Measurements from ENCODE around the gene FAM20C.

DNA sequence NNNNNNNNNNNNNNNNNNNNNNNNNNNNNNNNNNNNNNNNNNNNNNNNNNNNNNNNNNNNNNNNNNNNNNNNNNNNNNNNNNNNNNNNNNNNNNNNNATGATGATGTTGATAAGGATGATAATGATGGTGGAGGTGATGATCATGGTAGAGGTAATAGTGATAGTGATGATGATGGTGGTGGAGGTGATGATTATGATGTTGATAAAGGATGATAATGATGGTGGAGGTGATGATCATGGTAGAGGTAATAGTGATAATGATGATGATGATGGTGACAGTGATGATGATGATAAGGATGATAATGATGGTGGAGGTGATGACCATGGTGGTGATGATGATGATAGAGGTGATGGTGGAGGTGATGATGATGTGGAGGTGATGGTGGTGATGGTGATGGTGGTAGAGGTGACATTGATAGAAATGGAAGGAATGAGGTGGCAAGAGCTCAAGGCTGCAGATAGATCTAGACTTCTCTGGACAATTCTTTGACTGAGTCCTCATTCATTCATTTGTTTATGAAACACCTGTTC, 47.8 kb downstream of the FAM20C start:
- TF ChIP-seq, protein P1, sequence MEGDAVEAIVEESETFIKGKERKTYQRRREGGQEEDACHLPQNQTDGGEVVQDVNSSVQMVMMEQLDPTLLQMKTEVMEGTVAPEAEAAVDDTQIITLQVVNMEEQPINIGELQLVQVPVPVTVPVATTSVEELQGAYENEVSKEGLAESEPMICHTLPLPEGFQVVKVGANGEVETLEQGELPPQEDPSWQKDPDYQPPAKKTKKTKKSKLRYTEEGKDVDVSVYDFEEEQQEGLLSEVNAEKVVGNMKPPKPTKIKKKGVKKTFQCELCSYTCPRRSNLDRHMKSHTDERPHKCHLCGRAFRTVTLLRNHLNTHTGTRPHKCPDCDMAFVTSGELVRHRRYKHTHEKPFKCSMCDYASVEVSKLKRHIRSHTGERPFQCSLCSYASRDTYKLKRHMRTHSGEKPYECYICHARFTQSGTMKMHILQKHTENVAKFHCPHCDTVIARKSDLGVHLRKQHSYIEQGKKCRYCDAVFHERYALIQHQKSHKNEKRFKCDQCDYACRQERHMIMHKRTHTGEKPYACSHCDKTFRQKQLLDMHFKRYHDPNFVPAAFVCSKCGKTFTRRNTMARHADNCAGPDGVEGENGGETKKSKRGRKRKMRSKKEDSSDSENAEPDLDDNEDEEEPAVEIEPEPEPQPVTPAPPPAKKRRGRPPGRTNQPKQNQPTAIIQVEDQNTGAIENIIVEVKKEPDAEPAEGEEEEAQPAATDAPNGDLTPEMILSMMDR (IDR thresholded peaks at IDR 0.05) = no peak
- no peak for TF ChIP-seq POLR2A (IDR thresholded peaks at IDR 0.05)
